CD14-positive monocyte (primary cell): ENCODE data around the gene CXCR1. TPM values are rescaled to one million over a fixed set of nuclear protein-coding genes. Genes with fewer than 3 reads are reported as not detected.

Experiments
- DNase-seq, 3 donors: peaks; one replicate each; pipeline ENCODE4 v3.0.0-alpha.2; 2011 to 2022
- H2AFZ ChIP-seq: 2 replicates; pipeline ENCODE4 v1.6.0; 2012; ENCODE audit warnings: mild to moderate bottlenecking, low read depth, low read length, inconsistent platforms; ENCODE audit not compliant: insufficient read depth, poor library complexity, severe bottlenecking
- H3K27ac ChIP-seq, 2 donors: 1 replicate in 1 of 2; 2 replicates in 1 of 2; pipeline ENCODE4 v1.5.1; 2012 to 2013; ENCODE audit warnings: low read length in 2 of 2, control low read depth in 1 of 2, inconsistent platforms in 1 of 2, low read depth in 1 of 2, mild to moderate bottlenecking in 1 of 2
- H3K27me3 ChIP-seq, 2 donors: one replicate each; pipeline versions ENCODE4 v1.6.0 to v1.6.1; 2011 to 2013; ENCODE audit warnings: low read length in 2 of 2; ENCODE audit not compliant: control insufficient read depth in 2 of 2, insufficient read depth in 2 of 2
- H3K36me3 ChIP-seq, 2 donors: replicated peaks in 1 of 2; 1 replicate in 1 of 2; 2 replicates in 1 of 2; pipeline versions ENCODE4 v1.5.1 to v1.6.1; 2012 to 2013; ENCODE audit warnings: low read length in 2 of 2, control low read depth in 1 of 2, inconsistent platforms in 1 of 2, mild to moderate bottlenecking in 1 of 2; ENCODE audit not compliant: insufficient read depth in 2 of 2, control insufficient read depth in 1 of 2
- H3K4me1 ChIP-seq, 2 donors: 1 replicate in 1 of 2; 2 replicates in 1 of 2; pipeline versions ENCODE4 v1.5.1 to v1.6.1; 2012 to 2013; ENCODE audit warnings: low read length in 2 of 2, control low read depth in 1 of 2, inconsistent platforms in 1 of 2, mild to moderate bottlenecking in 1 of 2, moderate library complexity in 1 of 2; ENCODE audit not compliant: insufficient read depth in 2 of 2, control insufficient read depth in 1 of 2
- H3K4me2 ChIP-seq: replicated peaks from 2 replicates; pipeline ENCODE3; 2012; ENCODE audit warnings: low read length, moderate library complexity, mild to moderate bottlenecking; ENCODE audit not compliant: poor library complexity, severe bottlenecking; ENCODE audit errors: extremely low read depth
- H3K4me3 ChIP-seq, 3 experiments: fragments of 200-600 bp in 1 of 3; sonication (generic) in 1 of 3; replicated peaks in 1 of 3; 1 replicate in 2 of 3; 2 replicates in 1 of 3; pipeline ENCODE4 v1.5.1; 2011 to 2013; ENCODE audit warnings: low read length in 3 of 3, mild to moderate bottlenecking in 3 of 3, control low read depth in 2 of 3, low read depth in 2 of 3, inconsistent platforms in 1 of 3, moderate library complexity in 1 of 3
- H3K79me2 ChIP-seq: 2 replicates; pipeline ENCODE4 v1.6.0; 2012; ENCODE audit warnings: mild to moderate bottlenecking, control low read depth, inconsistent platforms, low read length, moderate library complexity; ENCODE audit not compliant: insufficient read depth
- H3K9ac ChIP-seq: 2 replicates; pipeline ENCODE4 v1.6.0; 2017; ENCODE audit warnings: low read length, mild to moderate bottlenecking; ENCODE audit not compliant: insufficient read depth, poor library complexity, severe bottlenecking
- H3K9me3 ChIP-seq, 2 donors: replicated peaks in 1 of 2; 1 replicate in 1 of 2; 2 replicates in 1 of 2; pipeline versions ENCODE4 v1.5.1 to v1.6.1; 2012 to 2013; ENCODE audit warnings: low read length in 2 of 2, control low read depth in 1 of 2; ENCODE audit not compliant: control insufficient read depth in 1 of 2, insufficient read depth in 1 of 2
- H4K20me1 ChIP-seq: 2 replicates; pipeline ENCODE4 v1.6.0; 2012; ENCODE audit warnings: mild to moderate bottlenecking, low read length, control low read depth, moderate library complexity; ENCODE audit not compliant: insufficient read depth
- H3K27ac Mint-ChIP-seq, 7 donors: one replicate each; pipeline ENCODE4 v1.8.0; 2020; ENCODE audit warnings: mild to moderate bottlenecking in 7 of 7, mixed read lengths in 7 of 7, moderate library complexity in 6 of 7, inconsistent platforms in 2 of 7
- H3K27me3 Mint-ChIP-seq, 3 donors: one replicate each; pipeline ENCODE4 v1.8.0; 2021 to 2022; ENCODE audit warnings: low read depth in 3 of 3, mild to moderate bottlenecking in 3 of 3, mixed read lengths in 3 of 3, moderate library complexity in 3 of 3, inconsistent platforms in 1 of 3
- H3K36me3 Mint-ChIP-seq, 2 donors: one replicate each; pipeline ENCODE4 v1.8.0; 2020; ENCODE audit warnings: mixed read lengths in 2 of 2, inconsistent platforms in 1 of 2, mild to moderate bottlenecking in 1 of 2
- H3K4me1 Mint-ChIP-seq: one replicate; pipeline ENCODE4 v1.8.0; 2020; ENCODE audit warnings: mild to moderate bottlenecking, mixed read lengths
- H3K4me3 Mint-ChIP-seq, 2 donors: one replicate each; pipeline ENCODE4 v1.8.0; 2020; ENCODE audit warnings: mild to moderate bottlenecking in 2 of 2, mixed read lengths in 2 of 2, moderate library complexity in 1 of 2
- H3K9me3 Mint-ChIP-seq, 7 donors: one replicate each; pipeline ENCODE4 v1.8.0; 2020 to 2022; ENCODE audit warnings: mixed read lengths in 7 of 7, mild to moderate bottlenecking in 6 of 7, moderate library complexity in 6 of 7, inconsistent platforms in 2 of 7
- WGBS: methylation state at CpG from one replicate; pipeline ENCODE4 v1.1.5; 2013; ENCODE audit warnings: missing lambda C conversion rate; ENCODE audit not compliant: insufficient coverage; 5-methylcytosine and 5-hydroxymethylcytosine counted together
- intact Hi-C, 2 donors: fragments of 100-400 bp; cut with micrococcal nuclease; formaldehyde crosslinking; loops; one replicate each; pipeline versions ENCODE4 v1.15.0 to v1.15.1; 2023
- polyA plus RNA-seq, 3 donors: library from polyadenylated mRNA; depleted of rRNA in 1 of 3; unstranded in 2 of 3; stranded (reverse) in 1 of 3; fragments of 300-500 nt in 2 of 3; fragments of >200 nt in 1 of 3; fragmentation: Illumina TruSeq in 2 of 3; gene quantifications; 1 replicate in 2 of 3; 2 replicates in 1 of 3; pipeline ENCODE4 v1.2.3, GENCODE V29; 2012 to 2021
- TF ChIP-seq, protein P1 (sequence below): fragments of 200-600 bp; IDR thresholded peaks from one replicate; pipeline ENCODE4 v1.8.0; 2022; ENCODE audit warnings: antibody characterized with exemption, mild to moderate bottlenecking

CXCR1 gene
- polyA plus RNA-seq, 3 donors, result 0.44 to 2.4 (median 0.59) TPM

GRCh38 chr2:218168016-218168415, 1.3 kb upstream of the CXCR1 start:
- no peaks in the 10 kb centered on the region for H3K36me3 ChIP-seq
- H3K4me2 ChIP-seq, result no peak overlapping the region
- peaks cover 1 to 9% (median 4%) of the 10 kb centered on the region in 3 donors for H3K27me3 Mint-ChIP-seq
- H3K9me3 ChIP-seq, result no peaks in the 10 kb centered on the region
- peaks cover 54% of the 10 kb centered on the region for H3K4me1 Mint-ChIP-seq
- H3K4me3 ChIP-seq, result no peak overlapping the region
- no peak for DNase-seq
- no peaks in the 10 kb centered on the region for H3K27me3 ChIP-seq
- TF ChIP-seq, protein P1, sequence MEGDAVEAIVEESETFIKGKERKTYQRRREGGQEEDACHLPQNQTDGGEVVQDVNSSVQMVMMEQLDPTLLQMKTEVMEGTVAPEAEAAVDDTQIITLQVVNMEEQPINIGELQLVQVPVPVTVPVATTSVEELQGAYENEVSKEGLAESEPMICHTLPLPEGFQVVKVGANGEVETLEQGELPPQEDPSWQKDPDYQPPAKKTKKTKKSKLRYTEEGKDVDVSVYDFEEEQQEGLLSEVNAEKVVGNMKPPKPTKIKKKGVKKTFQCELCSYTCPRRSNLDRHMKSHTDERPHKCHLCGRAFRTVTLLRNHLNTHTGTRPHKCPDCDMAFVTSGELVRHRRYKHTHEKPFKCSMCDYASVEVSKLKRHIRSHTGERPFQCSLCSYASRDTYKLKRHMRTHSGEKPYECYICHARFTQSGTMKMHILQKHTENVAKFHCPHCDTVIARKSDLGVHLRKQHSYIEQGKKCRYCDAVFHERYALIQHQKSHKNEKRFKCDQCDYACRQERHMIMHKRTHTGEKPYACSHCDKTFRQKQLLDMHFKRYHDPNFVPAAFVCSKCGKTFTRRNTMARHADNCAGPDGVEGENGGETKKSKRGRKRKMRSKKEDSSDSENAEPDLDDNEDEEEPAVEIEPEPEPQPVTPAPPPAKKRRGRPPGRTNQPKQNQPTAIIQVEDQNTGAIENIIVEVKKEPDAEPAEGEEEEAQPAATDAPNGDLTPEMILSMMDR, result no peak
- H3K36me3 Mint-ChIP-seq, result peaks cover 12 to 20% of the 10 kb centered on the region in 2 donors
- no peaks in the 10 kb centered on the region for H4K20me1 ChIP-seq
- 91% methylated on average over 1 of the region's 1 CpG for WGBS
- intact Hi-C loops, result no loop called here
- H3K79me2 ChIP-seq, result peaks cover 3% of the 10 kb centered on the region
- H3K4me3 Mint-ChIP-seq, result no peak overlapping the region
- peak overlapping the region in 3 of 7 donors; percentile 2 to 13 (median 6) for H3K27ac Mint-ChIP-seq
- H2AFZ ChIP-seq, result no peak overlapping the region
- no peak overlapping the region for H3K9ac ChIP-seq
- H3K27ac ChIP-seq, result no peak overlapping the region
- H3K4me1 ChIP-seq, result peaks cover 32 to 44% of the 10 kb centered on the region in 2 donors
- peaks cover 0 to 2% (median 0%) of the 10 kb centered on the region in 7 donors for H3K9me3 Mint-ChIP-seq

DNA sequence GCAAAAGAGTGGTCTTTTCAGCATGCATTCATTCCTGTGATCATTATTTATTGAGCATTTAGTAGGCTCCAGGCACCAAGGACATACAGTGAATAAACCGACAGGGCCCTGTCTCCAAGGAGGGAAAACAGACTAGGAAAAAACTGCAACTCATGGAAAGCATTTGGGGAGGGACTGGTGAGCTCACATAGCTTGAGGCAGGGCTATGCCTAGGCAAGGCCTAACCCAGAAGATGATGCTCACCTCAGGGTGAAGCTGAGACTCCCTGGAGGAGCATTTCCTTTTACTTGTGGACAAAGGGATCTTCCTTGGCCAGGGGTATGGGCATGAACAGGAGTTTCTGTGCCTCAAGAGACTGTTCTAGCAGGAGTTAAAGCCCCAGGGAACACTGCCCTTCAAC, 3.9 kb downstream of the CXCR1 start:
- peaks cover 5 to 10% (median 5%) of the 10 kb centered on the region in 3 donors for H3K27me3 Mint-ChIP-seq
- no peak overlapping the region for H3K27ac Mint-ChIP-seq
- Histone ChIP-seq H3K27ac (no peak overlapping the region), H3K4me2 (no peak overlapping the region), H4K20me1 (no peaks in the 10 kb centered on the region), H3K36me3 (no peaks in the 10 kb centered on the region), H3K4me1 (peaks cover 33 to 40% of the 10 kb centered on the region in 2 donors), H2AFZ (no peak overlapping the region), H3K4me3 (no peak overlapping the region), H3K27me3 (no peaks in the 10 kb centered on the region), H3K9me3 (no peaks in the 10 kb centered on the region), H3K9ac (no peak overlapping the region), H3K79me2 (peaks cover 3% of the 10 kb centered on the region)
- H3K4me1 Mint-ChIP-seq, result peaks cover 47% of the 10 kb centered on the region
- DNase-seq, result no peak
- intact Hi-C loops, result no loop called here
- WGBS, result 100% methylated on average over 1 of the region's 1 CpG
- TF ChIP-seq, protein P1, result no peak
- H3K9me3 Mint-ChIP-seq, result peaks cover 0 to 2% (median 0%) of the 10 kb centered on the region in 7 donors
- H3K4me3 Mint-ChIP-seq, result no peak overlapping the region
- H3K36me3 Mint-ChIP-seq, result peaks cover 12 to 20% of the 10 kb centered on the region in 2 donors
